HG03520 (cell line): Measurements from ENCODE around the gene PRICKLE3.
"Not testable (repeated sequence)": the region's sequence is repeated elsewhere in the genome, so short reads cannot be mapped to it uniquely, and the experiment has no call there.

Experiments
- ATAC-seq: cut with Tn5 transposase; IDR thresholded peaks from one replicate; pipeline ENCODE4 v1.9.1; 2021; ENCODE audit warnings: mild to moderate bottlenecking, moderate library complexity; ENCODE audit not compliant: unreplicated experiment

The PRICKLE3 gene

DNA sequence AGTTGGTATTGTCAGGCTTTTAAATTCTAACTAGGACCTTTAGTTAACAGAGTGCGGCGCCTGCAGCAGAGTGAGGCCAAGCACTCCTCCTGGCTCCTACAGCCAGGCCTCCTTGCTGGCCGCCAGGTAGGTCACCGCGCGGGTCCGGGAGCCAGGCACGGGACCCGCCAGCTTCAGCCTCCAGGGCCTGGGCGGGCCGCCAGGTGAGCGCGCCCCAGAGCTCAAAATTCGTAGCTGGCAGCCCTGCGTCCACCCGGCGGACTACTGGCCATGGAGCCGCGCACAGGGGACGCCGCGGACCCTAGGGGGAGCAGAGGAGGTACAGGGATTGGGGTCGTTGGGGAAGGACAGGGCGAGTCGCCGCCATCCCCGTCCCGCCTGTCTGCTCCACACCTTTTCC, 23.6 kb downstream of the PRICKLE3 start, which contains the start of gene MAGIX:
Gene MAGIX, plus strand, starts transcription at position 139 of the 400 bp plus-strand sequence. Its CDS starts 132 bp downstream, at position 271.
- ATAC-seq: no peak

DNA sequence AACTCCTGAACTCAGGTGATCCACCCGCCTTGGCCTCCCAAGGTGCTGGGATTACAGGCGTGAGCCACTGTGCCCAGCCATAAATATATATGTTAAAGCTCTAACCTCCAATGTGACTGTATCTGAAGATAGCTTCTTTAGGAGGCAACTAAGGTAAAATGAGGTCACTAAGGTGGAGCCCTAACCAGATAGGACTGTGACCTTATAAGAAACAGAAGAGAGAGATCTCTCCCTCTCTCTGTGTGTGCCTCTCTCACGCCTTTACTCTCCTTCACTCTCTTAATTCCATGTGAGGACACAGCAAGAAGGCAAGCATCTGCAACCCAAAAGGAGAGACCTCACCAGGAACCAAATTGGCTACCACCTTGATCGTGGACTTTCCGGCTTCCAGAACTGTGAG, 24.5 kb downstream of the PRICKLE3 start:
- ATAC-seq: no peak

- ATAC-seq: no peak
Observed at GRCh38 chrX:49160908-49161307, 25.3 kb downstream of the PRICKLE3 start.

- no peak for ATAC-seq
Observed at GRCh38 chrX:49157194-49157593, 29.0 kb downstream of the PRICKLE3 start.

- peak; percentile 82 for ATAC-seq
Observed at GRCh38 chrX:49155900-49156837, 30.0 kb downstream of the PRICKLE3 start.

DNA sequence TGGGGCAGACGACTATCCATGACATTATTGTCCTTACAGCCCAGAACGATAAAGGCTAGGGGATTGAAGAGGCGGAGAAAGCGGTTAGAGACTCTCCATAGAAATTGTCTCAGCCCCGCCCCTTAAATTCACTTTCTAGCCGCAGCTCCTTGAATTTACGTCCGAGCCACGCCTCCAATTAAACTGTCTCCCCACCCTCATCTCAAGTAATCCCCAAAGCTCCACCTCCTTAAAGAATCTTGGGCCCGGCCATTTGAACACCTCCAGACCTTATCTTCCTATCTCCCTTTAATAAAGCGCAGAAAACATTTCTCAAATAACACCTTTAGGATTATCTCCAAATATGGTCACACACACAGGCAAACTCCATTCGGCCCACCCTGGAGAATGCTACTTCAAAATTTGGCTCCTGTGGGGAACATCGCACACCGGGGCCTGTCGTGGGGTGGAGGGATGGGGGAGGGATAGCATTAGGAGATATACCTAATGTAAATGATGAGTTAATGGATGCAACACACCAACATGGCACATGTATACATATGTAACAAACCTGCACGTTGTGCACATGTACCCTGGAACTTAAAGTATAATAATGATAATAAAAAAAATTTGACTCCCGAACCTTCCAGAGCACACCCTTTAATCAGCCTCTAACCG, 30.8 kb downstream of the PRICKLE3 start:
- no peak for ATAC-seq

- no peak for ATAC-seq
Observed at GRCh38 chrX:49153467-49153866, 32.7 kb downstream of the PRICKLE3 start.

DNA sequence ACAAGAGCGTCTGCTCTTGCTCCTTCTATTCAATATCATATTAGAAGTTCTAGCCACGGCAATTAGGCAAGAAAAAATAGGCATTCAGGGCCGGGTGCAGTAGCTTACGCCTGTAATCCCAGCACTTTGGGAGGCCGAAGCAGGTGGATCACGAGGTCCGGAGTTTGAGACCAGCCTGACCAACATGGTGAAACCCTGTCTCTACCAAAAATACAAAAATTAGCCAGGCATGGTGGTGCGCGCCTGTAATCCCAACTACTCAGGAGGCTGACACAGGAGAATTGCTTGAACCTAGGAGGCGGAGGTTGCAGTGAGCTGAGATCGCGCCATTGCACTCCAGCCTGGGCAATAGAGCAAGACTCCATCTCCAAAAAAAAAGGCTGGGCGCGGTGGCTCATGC, 36.9 kb downstream of the PRICKLE3 start:
- not testable (repeated sequence) for ATAC-seq

DNA sequence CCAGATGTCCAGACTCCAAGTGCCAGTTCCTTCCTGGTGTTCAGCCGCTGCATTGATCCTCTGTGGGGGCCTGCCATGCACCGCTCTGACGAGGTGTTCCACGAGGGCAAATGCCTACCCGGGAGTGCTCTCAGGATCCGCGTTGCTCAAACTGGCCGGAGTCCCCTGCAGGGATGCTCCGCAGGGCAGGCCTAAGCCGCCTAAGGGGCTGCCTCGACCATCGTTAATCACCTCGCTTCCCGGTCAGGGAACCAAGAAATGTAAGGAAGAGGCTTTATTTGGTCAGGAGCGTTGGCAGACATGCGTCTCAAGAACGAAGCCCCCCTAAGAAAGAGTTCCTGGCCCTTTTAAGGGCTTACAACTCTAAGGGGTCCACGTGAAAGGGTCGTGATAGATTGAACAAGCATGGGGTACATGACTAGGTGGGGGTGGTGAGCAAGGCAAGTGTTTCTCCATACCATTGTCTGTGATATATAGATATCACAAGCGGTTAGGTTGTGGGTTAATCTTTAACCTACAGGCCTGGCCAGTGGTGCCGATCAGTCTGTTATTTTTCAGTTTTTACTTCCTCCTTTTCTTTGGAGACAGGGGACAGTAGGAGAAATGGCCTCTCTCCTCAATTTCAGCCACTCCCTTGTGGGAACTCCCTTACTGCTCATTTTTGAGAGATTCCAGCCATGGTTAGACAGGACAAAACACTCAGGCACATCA, 37.6 kb downstream of the PRICKLE3 start:
- not testable (repeated sequence) for ATAC-seq

DNA sequence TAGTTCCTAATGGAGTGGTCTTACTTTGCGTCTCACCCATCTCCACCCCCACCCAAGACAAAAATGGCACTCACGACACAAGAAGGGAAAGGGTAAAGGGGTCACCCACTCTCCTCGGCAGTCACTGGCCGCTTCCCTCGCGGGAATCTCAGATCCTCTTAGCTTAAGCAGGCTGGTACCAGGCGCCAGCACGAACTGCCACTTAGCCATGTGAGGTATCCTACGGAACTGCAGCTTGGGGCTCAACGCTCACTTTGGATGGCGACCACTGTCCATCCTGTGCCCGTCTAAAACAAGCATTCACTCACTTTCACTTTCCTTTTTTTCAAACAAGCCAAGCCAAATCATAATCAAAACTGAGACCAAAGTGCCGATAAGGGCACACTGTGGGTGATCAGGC, 38.2 kb downstream of the PRICKLE3 start:
- no peak for ATAC-seq

DNA sequence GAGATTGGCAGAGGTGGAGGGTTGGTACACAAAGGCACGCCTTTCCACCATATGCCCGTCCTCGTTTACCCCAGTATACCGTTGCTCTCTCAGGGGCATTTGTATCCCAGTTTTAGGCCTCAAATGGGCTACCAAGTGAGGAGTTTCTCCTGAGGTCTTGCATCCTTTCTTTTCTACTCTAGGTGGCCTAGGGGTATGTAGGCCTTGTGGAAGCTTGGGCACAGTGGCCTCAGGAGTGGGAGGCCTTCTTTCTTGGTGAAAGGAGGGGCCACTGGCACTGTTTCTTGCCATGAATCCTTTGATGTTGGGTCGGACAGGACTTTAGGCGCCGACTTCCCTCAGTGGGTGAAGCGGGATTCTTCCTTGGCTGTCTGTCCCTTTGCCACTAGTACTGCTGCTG, 38.9 kb downstream of the PRICKLE3 start:
- no peak for ATAC-seq

GRCh38 chrX:49143154-49143553, 43.0 kb downstream of the PRICKLE3 start:
- ATAC-seq: not testable (repeated sequence)

DNA sequence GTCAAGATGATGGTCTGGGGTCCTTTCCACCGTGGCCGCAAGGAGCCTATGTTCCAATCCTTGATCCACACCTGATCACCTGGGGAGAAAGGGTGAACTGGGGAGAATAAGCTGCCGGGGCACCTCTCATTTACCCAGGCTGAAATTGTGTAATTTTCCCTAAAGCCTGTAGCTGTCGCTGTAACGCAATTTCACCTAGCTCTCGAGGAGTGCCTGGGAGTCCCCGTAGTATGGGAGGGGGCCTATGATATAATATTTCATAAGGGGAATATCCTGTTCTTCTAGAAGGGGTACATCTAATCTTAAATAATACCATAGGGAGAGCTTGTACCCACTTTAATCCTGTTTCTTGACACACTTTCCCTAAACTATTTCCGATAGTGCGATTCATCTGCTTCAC, 43.9 kb downstream of the PRICKLE3 start:
- not testable (repeated sequence) for ATAC-seq

- ATAC-seq: no peak
Observed at GRCh38 chrX:49139713-49140112, 46.5 kb downstream of the PRICKLE3 start.

GRCh38 chrX:49137492-49137891, 48.7 kb downstream of the PRICKLE3 start:
- ATAC-seq: no peak

DNA sequence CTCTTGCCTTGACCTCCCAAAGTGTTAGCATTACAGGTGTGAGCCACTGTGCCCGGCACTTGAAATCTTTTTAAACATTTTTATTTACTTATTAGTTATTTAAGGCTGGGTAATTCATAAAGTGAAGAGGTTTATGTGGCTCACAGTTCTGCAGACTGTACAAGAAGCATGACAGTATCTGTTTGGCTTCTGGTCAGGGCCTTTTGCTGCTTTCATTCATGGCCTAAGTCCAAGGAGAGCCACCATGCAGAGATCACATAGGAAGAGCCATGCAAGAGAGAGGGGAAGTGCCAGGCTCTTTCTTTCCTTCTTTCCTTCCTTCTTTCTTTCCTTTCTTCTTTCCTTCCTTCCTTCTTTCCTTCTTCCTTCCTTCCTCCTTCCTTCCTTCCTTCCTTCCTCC, 52.4 kb downstream of the PRICKLE3 start:
- ATAC-seq: no peak

DNA sequence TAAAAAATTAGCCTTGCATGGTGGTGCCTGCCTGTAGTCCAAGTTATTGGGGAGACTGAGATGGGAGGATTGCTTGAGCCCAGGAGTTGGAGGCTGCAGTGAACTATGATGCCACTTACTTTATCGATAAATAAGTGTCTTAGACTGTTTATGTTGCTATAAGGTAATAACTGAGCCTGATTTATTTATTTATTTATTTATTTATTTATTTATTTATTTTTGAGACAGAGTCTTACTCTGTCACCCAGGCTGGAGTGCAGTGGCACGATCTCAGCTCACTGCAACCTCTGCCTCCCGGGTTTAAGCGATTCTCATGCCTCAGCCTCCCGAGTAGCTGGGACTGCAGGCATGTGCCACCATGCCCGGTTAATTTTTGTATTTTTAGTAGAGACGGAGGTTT, 53.9 kb downstream of the PRICKLE3 start:
- not testable (repeated sequence) for ATAC-seq

DNA sequence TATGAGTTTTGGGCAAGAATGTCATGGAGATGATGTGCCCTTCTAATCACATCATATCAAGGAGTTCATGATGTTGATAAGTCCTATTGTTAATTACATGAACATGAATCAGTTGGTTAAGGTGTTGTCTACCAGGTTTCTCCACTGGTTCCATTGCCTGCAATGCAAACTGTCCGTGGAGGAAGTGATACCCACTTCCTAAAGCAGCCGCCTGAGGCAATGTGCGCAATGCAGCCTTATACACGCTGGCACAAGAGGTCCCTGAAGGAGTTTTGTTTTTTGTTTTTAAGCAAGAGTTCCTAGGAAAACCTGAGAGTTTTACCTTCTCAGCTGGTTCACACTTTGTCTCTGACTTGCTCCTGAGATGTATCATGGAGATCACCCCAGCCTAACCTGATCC, 56.7 kb downstream of the PRICKLE3 start:
- ATAC-seq: no peak

DNA sequence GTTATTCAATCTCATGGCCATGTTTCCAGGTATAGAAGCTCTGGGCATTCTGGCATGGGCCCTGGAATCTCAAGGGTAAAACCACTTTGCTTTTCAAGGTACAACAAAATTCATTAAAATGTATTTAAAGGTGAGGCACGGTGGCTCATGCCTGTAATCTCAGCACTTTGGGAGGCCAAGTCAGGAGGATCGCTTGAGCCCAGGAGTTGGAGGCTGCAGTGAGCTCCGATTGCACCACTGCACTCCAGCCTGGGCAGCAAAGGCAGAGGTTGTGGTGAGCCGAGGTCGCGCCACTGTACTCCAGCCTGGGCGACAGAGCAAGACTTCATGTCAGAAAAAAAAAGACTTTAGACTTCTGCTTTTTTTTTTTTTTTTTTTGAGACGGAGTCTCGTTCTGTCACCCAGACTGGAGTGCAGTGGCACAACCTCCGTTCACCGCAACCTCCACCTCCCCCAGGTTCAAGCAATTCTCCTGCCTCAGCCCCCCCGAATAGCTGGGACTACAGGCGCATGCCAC, 58.4 kb downstream of the PRICKLE3 start:
- ATAC-seq: not testable (repeated sequence)
